Sigmoid colon (tissue), 4 donors: Measurements from ENCODE around the gene DDI1.

Source experiments
- CTCF ChIP-seq, 4 experiments: fragments of 450-650 bp in 3 of 4; fragments of 200-600 bp in 1 of 4; IDR thresholded peaks; one replicate each; pipeline ENCODE4 v1.5.1; 2016 to 2019; ENCODE audit warnings: antibody characterized with exemption in 4 of 4, mild to moderate bottlenecking in 3 of 4, moderate library complexity in 2 of 4
- POLR2AphosphoS5 ChIP-seq, 4 donors: sonication (generic); formaldehyde crosslinking; IDR thresholded peaks; one replicate each; pipeline ENCODE4 v1.6.1; 2017; ENCODE audit warnings: antibody characterized with exemption in 4 of 4

GRCh38 chr11:104024572-104024971 is 11.9 kb upstream of the DDI1 start:
- no peak for TF ChIP-seq CTCF (IDR thresholded peaks at IDR 0.05)
- TF ChIP-seq POLR2AphosphoS5 (IDR thresholded peaks at IDR 0.05), result no peak
